NCI-H2227 (cell line): Measurements from ENCODE around the gene RAB3B.

Source experiments
- DNase-seq: peaks from one replicate; lab custom pipeline; 2025; ENCODE audit not compliant: unreplicated experiment; lab: John Stamatoyannopoulos, UW

RAB3B gene

DNA sequence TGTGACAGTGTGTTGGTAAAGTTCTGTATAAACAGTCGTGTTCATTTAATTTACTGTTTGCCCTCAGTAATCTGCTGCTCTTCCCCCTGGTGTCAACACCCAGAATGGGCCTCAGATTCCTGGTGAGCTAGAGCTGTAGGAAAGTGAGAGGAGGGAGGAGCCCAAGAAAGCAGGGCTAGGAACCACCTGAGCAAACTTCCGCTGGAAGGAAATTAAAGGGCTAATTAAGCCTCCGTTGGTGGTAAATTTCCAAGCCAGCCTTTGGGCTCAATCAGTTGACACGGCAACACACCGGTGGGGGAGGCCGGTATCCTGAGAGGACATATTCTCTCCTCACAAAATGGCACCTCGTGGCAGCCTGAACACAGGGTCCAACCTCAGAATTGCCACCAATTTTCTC lies 32.9 kb downstream of the RAB3B start:
- no peak for DNase-seq

DNA sequence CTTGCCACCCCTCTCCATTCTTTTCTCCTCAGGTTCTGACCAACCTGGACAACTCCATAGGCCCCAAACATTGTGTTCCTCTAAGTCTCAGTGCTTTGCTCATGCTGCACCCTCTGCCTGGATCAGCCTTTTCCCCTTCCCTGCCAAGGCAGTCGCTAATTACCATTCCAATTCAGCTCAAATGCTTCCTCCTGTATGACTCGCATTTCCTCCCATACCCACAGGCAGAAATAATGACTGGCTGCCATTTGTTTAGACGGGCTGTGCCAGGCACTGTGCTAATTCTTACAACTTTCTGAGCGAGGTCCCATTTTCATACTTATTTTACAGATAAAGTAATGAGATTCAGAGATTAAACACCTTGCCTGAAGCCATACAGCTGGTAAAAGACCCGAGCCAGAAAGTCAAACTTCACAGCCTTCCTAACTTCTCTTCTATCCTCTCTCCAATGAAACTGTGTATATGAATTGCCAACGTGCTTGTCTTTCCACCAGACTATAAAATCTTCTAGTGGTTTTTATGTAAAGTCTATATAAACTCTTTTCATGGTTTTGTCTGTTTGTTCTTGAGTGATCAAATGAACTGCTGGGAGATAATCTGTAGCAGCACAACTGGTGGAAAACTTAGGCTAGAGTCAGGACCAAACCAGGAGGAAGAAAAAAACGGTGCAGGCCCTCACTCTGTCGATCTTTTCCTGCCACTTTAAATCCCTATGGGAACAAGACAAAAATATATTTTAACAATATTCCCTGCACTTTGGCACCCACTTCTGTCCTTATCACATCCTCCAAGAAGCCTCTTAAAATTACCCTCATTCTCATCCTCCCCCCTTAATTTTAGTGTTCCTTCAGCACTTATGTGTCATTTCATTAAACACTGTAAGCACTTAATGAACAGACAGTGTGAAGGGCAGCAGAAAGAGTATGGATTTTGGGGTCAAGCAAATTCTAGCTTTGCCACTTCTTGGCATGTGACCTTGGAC lies 33.7 kb downstream of the RAB3B start:
- no peak for DNase-seq

DNA sequence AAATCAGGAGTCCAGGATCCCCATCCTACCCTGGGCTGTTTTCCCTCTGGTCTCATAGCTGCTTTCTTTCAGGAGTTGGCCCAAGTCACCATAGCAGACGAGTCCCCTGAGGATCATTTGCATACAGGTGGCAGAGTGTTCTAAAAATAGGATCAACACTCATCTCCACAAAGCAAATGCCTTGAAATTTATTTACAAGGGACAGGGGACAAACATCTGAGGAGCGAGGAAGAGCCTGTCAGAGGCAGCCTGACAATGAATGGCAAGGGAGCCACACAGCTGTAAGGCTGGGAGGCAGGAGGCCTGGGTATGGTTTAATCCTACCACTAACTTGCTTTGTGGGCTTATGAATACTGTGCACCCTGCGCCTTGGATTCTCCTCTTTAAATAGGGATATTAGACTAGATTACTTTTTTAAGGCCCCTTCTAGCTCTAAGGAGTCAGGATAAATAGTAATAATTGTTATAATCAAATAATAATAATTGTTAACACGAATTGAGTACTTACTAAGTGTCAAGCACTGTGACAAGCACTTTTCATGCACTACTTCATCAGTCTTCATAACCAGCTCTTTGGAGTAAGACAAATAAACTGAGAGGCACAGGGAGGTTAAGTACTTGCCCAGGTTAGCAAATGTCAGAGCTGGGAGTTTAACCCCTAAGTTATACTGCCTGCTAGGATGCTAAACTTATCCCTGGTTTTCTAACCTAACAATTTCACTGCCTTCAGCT lies 34.5 kb downstream of the RAB3B start:
- peak; percentile 45 for DNase-seq

DNA sequence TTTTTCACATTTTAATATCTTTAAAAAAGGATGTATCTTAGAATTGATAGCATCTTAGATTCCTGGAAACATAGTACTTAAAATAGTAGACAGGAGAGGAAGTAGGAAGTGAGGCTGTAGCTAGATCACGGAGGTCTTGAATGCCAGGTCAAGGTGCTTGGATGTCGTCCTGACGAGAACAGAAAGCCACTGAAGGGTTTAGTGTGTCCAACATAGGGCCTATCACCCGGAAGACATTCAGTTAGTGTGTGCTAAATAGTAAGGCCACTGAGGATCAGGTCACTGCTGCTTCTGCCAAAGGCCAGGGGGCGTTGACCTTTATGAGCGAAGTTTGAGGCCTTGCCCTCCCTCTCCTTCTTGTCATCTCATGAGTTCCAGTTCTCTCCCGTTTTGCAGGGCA lies 35.7 kb downstream of the RAB3B start:
- DNase-seq, result no peak

DNA sequence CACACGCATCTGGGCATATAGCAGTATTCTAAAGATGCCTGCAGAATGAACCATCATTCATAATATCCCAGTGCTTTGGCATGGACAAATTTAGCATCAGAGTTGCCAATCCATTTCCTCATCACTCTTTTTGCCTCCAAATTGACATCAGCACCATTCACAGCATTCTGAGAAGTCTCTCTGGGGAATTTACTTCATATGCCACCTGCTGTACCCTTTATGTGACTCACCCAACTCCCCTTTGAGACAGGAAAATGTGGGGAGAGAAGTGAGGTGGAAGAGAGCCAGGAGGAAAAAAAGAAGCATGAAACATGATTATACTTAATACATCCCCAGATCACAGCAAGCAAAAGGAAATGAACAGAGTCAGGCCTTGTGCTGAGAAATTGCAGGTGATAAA lies 37.4 kb downstream of the RAB3B start:
- no peak for DNase-seq

DNA sequence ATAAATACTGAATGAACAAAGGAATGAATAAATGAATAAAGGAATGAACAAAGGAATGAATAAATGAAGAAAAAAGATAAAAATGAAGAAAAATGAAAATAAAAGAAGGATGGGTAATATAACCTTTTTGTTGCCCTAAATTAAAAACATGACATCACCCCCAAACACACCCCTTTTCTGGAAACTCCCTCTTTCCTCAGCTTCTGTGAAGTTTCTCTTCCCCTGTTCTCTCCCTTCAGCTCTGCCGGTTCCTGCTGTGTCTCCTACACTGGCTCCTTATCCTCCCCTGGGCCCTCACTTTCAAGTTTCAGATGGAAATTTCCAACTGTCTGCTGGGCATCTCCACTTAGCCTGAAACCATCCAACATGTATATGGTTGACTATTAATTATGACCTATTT lies 37.9 kb downstream of the RAB3B start:
- no peak for DNase-seq

DNA sequence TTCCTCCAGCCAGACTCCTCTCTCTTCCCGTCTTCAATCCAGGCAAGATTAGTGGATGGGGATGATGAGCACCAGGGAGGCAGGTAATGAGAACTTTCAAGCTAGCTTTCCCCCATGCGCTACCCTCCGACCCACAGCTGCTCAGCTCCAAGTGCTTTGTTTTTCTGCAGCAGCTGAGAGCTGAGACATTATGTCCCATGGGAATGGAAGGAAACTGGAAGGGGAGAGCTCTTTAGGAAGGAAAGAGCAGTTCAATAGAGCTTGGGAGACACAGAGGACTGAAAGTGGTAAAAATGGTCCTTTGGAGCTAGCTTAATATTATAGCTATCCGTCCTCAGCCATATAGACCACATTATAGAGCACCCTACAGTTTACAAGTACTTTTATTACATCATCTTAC lies 39.8 kb downstream of the RAB3B start:
- no peak for DNase-seq

DNA sequence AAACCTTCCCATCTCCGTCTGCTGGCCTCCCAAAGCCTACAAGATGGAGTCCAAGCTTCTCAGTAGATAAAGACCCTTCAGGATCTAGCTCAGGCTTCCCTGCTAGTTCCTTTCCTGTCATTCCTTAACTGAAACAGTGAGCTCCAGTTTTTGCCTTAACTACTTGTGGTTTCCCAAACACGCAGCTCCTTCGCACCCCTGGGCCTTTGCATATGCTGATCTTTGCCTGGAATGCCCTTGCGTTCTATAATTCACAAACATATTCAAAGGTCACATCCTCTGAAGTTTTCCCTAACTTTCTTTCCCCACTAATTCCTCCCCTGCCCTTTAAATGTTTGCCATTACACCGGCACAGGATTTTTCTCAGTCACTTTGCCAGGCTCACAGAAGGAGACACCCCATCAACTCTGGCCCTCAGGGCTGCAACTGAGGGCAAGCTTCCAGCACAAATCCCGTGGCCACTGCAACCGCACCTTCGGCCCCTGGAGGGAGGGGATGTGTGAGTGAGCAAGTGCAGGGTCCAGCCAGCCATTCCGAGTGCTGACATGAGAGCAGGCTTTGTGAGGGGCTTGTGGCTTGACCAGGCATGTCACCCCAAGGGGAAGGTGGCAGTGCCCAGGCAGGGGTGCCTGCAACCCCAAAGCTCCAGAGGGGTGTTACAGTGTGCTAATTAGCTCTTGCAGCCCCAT lies 41.3 kb downstream of the RAB3B start:
- no peak for DNase-seq

DNA sequence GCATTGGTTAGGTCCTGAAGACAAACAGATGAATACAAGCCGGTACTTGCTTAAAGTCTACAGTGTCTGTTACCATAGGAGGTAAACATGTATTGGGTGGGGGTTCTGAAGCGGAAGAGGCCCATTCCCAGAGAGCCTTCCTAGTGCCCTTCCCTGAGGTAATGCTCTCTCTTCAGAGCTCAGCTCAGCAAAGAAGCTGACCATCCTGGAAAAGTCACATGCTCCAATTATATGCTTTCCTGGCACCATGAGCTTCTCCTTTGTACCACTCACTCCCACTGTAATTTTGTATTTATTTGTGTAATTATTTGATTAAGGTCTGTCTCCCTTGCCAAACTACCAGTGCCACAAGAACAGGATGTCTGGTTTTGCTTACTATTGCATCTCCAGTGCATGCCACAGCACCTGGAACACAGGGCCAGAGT lies 42.0 kb downstream of the RAB3B start:
- DNase-seq, result no peak

DNA sequence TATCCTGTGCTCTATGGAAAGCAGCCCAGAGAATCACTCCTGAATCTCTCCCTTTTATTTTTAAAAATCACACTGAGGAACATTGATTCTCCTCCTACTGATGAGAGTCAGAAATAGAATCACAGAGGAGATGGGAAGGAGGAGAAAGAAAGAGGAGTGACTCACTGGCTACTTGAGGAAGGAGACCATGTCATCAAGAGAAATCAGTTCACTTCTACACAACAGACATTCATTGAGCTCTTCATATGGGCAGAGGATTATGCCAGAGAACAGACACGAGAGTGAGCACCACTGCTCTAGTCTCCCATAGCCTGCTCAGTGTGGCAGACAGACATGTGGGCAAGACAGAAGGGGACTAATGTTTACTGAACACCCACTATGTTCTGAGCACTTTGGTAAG lies 44.2 kb downstream of the RAB3B start:
- DNase-seq, result no peak

DNA sequence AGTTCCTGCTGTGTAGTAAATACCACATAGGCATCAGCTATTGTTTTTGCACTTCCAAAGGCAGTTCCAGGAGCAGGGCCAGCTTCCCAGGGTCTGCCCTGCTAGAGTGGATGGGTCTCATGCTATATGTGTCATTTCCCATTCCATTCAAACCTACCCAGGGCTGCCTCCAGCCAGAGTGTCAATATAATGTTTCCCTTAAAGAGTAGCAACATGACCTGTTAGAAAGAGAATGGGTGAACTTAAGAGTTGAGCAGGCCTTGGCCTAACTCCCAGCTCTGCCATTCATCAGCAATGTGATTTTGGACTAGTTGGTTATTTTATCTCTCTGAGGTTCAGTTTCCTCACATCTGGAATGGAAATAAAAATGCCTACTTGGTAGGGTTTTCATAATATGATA lies 44.9 kb downstream of the RAB3B start:
- no peak for DNase-seq

DNA sequence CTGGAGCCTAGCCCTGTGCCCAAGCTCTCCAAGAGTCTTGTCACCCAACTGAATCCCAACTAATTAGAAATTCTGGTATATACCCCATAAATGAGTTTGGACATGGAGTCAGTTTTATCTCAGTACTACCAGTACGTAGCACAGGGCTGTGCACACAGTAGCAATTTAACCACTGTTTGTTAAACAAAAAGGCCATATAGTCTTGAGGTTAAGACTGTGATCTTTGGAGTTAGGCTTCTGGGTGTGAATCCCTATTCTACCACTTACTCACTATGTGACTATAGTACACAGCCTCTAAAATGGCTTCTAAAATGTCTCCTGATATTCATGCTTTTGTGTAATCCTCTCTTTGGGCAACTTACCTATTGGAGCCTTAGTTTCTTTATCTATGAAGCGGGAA lies 48.2 kb downstream of the RAB3B start:
- no peak for DNase-seq

DNA sequence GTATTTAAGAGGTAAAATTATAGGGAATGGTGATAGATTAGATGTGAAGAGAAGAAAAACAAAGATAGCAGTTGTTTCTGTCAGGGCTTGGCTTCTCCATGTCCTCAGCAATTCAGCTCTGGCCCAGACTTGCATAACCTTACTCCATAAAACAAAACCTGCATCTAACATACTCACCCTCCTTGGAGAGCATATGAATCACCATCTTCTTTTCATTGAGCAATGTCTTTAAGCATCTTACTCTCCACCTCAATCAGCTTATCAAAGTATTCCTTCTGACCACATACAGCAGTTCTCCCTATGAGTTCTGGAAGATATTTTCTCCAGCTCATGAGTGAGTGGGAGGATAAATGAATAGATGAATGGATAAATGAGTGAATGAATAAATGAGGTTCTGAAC lies 49.0 kb downstream of the RAB3B start:
- DNase-seq, result peak; percentile 5

DNA sequence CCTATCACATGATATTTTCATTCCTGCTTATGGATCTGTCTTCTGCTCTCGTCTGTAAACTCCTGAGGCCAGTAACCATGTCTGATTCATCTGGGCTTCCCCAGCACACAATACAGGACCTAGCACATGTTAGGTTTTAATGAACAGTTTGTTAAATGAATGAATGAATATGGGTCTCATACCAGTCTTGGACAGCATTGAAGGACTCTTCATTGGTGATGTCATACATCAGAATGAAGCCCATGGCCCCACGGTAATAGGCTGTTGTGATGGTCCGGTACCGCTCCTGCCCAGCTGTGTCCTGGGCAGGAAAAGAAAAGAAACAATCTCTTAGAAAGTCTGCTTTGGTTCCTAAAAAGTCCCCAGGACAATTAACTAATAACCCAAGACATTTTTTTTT lies 53.4 kb downstream of the RAB3B start:
- DNase-seq, result no peak

DNA sequence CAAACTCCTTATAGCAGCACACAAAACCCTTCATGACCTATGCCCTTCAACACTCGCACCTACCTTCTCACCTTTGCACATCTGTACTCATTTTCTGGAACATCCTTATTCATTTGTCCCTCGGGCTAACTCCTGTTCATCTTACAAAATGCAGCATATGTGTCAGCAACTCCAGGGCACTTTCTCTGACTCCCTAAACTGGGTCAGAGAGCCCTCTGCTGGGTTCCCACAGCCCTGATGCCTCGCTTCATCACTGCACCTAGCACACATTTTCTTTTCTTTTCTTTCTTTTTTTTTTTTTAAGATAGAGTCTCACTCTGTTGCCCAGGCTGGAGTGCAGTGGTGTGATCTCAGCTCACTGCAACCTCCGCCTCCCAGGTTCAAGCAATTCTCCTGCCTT lies 54.0 kb downstream of the RAB3B start:
- DNase-seq, result no peak

DNA sequence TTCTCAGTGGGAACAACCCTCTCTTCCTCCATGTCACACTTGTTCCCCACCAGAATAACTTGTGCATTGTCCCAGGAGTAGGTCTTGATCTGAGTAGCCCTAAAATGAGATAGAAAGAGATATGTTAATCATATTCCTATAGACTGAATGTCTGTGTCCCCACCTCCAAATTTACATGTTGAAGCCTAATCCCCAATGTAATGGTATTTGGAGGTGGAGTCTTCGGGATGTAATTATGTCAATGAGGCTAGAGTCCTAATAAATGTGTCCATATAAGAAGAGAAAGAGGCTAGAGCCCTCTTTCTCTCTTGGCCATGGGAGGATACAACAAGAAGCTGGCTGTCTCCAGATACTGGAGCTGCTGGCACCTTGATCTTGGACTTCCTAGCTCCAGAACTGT lies 57.2 kb downstream of the RAB3B start:
- no peak for DNase-seq

DNA sequence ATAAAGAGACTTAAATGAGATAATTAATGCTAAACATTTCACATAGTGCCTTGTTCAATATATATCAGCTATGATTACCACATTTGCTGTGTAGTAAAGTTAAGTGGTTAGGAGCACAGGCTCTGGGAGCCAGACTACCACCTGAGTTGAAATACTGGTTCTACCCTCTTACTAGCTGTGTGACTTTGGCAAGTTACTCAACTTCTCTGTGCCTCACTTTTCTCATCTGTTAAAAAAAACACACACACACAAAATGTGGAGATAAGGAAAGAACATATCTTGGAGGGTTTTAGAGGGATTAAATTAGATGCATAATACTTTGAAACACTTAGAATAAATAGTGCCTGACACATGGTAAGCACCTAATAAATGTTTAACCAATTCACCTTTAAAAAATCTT lies 60.2 kb downstream of the RAB3B start:
- no peak for DNase-seq

DNA sequence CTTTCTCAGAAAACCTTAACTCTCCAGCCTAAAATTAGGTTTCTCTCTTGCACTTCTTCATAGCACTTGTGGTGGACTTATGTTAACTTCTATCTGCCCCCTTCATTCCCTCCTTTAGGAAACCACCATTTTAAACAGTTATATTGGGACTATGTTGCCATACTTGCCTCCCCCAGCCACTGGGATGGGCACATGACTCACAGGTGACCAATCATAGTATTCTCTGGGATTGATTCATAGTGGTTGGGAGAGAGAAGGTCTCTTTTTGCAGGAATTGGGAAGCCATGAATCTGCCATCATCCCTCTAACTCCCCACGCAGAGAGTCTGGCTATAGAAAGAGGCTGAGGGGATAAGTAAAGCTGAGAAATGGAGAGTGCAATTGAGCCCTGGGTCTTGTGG lies 61.6 kb downstream of the RAB3B start:
- DNase-seq, result no peak

DNA sequence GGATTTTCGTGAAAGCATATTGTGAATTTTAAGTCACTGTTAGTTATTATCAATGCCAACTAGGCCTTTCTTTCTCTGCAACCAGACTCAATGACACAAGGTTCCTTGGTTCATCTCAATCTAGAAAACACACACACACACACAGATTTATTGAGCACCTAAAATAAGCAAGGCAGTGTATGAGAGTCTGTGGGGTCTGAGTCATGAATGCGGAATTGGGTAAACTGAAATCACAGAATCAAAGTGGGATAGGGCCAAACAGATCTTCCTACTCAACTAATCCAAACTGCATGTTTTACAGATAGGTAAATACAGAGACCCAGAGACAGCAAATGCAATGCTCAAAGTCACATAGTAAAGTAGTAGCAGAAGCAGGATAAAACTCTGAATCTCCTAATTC lies 63.5 kb downstream of the RAB3B start:
- no peak for DNase-seq

DNA sequence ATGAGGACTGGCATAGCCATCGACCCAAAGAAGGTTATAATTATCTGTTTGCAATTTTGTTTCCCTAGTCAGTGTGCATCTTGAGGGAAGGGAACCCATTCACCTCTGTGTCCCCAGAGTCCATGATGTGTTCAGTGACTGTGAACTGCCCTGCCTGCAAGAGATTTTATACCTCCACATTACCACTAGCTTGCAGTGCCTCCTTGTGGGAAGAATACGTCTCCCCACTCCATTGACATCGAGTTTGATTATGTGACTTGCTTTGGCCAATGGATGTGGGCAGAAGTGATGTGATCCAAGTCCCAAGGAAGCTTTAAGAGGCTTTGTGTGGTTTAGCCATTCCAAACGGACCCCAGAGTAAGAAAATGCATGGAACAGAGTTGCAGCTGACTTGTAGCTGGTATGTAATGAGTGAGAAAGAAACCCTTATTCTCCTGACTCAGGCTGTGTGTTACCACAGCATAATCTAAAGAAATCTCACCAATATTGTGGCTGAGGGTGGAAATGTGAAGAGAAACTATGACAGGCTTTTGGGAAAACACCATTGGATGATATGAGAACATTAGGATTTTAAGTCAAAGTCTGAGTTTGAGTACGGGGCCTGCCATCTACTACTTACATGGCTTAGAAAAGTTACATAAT lies 64.2 kb downstream of the RAB3B start:
- DNase-seq, result peak; percentile 71

DNA sequence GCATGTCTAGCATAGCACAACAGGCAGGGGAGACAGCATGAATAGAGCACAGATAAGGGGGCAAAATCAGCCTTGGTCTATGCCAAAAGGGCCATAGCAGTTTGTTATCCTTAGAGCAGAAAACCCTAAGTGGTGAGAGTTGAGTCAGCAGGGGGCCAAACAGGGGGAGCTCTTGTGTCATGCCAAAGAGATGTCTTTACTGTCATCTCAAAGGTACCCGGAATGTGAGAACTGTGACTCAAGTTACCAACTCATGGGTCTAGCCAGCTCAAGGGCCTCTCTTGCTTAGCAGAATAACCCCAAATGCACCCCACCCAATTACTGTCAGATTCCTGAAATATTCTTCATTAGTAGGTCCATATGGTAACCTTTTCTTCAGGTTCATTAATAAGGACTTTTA lies 66.0 kb downstream of the RAB3B start:
- DNase-seq, result no peak
